SKM-1 (cell line): Measurements from ENCODE around the gene CCDC54.

Experiments used
- DNase-seq: peaks from one replicate; lab custom pipeline; 2025; ENCODE audit not compliant: unreplicated experiment; lab: John Stamatoyannopoulos, UW

CCDC54 gene

GRCh38 chr3:107392549-107393165 lies 15.4 kb downstream of the CCDC54 start:
- DNase-seq: no peak

DNA sequence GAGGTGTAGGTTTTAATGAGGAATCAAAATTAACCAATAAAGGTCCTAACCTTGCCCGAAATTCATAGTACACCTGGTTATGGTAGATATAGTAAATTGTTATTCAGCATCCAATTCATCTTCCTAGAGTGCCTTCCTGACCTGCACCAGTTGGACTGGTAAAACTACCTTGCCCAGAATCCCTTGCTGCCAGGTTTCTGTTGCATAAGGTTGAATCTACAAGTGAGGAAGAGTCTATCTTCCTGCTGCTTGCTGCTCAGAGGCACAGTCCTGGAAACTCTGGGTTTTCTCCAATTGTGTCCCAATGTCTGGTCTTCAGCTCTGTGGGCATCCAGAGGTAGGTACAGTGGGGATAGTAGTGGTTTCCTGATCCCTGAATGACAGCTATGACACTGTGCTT lies 17.3 kb downstream of the CCDC54 start:
- DNase-seq: no peak

DNA sequence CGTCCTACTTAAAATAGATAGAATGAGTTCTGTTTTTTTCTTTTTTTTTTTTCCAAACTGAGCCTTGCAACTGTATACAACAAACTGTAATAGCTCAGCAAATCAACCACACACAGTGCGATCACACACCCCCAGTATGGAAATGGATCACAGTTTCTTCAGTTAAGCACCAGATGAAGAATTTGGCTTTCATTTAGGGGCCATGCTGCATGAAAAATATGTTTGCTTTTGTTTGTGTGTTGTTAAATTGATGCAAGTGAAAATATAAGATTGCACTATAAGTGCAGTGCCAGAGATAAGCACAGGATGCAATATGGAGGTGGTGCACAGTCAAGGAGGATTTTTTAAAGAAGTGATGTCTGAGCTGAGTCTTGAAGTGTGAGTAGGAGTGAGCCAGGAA lies 17.8 kb downstream of the CCDC54 start:
- DNase-seq: no peak

DNA sequence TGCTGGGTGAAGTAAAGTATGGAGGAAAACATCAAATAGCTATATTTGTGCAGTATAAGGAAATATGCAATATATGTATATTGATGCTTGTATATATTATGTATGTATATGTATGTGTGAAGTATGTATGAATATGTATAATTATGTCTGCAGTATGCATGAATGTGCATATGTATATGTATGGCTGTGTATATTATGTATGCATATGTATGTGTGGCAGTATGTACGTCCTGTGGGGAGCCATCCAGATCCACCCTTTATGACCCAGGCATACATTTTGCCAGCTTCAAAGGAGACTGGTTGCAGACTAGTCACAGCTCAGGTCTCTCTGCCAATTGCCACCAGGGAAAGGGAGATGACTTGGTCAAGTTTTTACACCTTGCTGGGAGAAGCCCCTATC lies 24.1 kb downstream of the CCDC54 start:
- DNase-seq: no peak

GRCh38 chr3:107402214-107402613 lies 25.0 kb downstream of the CCDC54 start:
- no peak for DNase-seq

GRCh38 chr3:107404727-107405469 lies 27.7 kb downstream of the CCDC54 start:
- DNase-seq: no peak

- no peak for DNase-seq
These were observed 30.1 kb downstream of the CCDC54 start for GRCh38 chr3:107407355-107407754.

- no peak for DNase-seq
These were observed 31.3 kb downstream of the CCDC54 start for GRCh38 chr3:107408513-107408912.

DNA sequence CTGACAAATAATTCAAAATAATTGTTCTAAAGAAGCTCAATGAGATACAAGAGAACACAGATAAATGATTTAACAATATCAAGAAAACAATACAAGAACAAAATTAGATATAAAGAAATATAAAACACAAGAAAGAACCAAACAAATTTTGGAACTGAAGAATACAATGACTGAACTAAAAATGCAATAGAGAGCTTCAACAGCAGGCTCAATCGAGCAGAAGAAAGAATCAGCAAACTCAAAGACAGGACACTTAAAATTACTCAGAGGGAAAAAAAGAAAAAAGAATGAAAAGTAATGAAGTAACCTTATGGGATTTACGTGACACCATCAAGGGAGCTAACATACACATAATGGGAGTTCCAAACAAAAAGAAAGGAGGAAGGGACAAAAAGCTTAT lies 32.1 kb downstream of the CCDC54 start:
- no peak for DNase-seq

- no peak for DNase-seq
These were observed 33.4 kb downstream of the CCDC54 start for GRCh38 chr3:107410606-107411005.

- no peak for DNase-seq
These were observed 33.8 kb downstream of the CCDC54 start for GRCh38 chr3:107411056-107411455.

GRCh38 chr3:107411779-107412178 lies 34.5 kb downstream of the CCDC54 start:
- DNase-seq: no peak

- no peak for DNase-seq
These were observed 35.1 kb downstream of the CCDC54 start for GRCh38 chr3:107412376-107412775.

- DNase-seq: no peak
These were observed 36.0 kb downstream of the CCDC54 start for GRCh38 chr3:107413264-107413663.

GRCh38 chr3:107414325-107414964 lies 37.2 kb downstream of the CCDC54 start:
- no peak for DNase-seq

- DNase-seq: no peak
These were observed 38.9 kb downstream of the CCDC54 start for GRCh38 chr3:107416138-107416537.

DNA sequence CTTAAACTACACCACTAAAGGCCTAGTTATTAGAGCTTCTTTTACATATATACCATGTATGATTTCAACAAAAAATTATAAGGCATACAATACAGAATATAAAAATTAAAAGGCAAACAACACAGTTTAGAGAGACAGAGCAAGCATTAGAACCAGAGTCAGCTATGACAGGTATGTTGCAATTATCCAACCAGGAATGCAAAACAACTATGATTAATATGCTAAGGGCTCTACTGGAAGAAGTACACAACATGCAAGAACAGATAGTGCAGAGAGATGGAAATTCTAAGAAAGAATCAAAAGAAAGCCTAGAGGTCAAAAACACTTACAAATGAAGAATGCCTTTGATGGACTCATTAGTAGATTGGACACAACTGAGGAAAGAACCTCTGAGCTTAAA lies 39.6 kb downstream of the CCDC54 start:
- DNase-seq: no peak

- DNase-seq: peak; percentile 29
These were observed 44.0 kb downstream of the CCDC54 start for GRCh38 chr3:107421170-107421792.

DNA sequence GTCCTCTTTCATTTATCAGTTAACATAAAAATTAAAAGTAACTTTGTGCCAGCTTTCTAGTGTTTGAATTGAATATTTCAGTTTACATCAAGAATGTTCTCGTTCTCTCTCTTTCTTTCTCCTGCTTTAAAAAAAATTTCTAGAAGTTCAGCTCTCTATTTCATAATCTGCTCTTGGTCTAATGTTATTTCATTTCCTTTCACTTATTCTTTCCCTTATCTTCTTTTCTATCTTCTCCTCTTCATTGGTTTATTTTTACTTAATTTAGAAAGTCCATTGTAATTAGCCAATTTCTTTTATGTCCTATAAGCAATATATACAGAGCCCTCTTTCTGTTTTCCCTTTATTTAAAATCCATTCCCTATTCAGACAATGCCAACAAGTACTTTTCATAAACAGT lies 44.6 kb downstream of the CCDC54 start:
- DNase-seq: no peak

- DNase-seq: peak; percentile 40
These were observed 47.8 kb downstream of the CCDC54 start for GRCh38 chr3:107425033-107425432.

GRCh38 chr3:107426223-107426622 lies 49.0 kb downstream of the CCDC54 start:
- DNase-seq: peak; percentile 44
